H1 (cell line): ENCODE measurements around the gene PLXNB3. TPM values are rescaled to one million over a fixed set of nuclear protein-coding genes. Genes with fewer than 3 reads are reported as not detected.

Experiments used
- CTCF ChIA-PET: fragments of 300-600 bp; sonication (Branson Sonifier 250); formaldehyde crosslinking; loops from one replicate; lab custom pipeline; 2021; ENCODE audit not compliant: partially characterized antibody; lab: Charles Lee
- POLR2A ChIA-PET: fragments of 300-600 bp; sonication (Branson Sonifier 250); formaldehyde crosslinking; loops from one replicate; lab custom pipeline; 2021; ENCODE audit warnings: inconsistent platforms; ENCODE audit not compliant: partially characterized antibody; lab: Charles Lee
- DNase-seq, 2 experiments: peaks; one replicate each; pipeline versions ENCODE4 v3.0.0 to v3.0.0-alpha.2; 2010 to 2022; ENCODE audit warnings: low spot score in 2 of 2, low read depth in 1 of 2, mixed read lengths in 1 of 2
- FAIRE-seq: peaks from 2 replicates; lab custom pipeline; 2011; peaks lifted over from hg19 to GRCh38; lab: Jason Lieb, UNC
- H2AFZ ChIP-seq: 2 replicates; pipeline ENCODE4 v1.8.1; 2012; ENCODE audit warnings: low read length, inconsistent platforms
- H2AK5ac ChIP-seq: 2 replicates; pipeline ENCODE4 v1.6.1; 2013; ENCODE audit warnings: low read depth, low read length
- H2BK120ac ChIP-seq: replicated peaks from 2 replicates; pipeline ENCODE3; 2013; ENCODE audit warnings: low read depth, low read length, inconsistent platforms
- H2BK12ac ChIP-seq: 2 replicates; pipeline ENCODE4 v1.6.1; 2013; ENCODE audit warnings: low read depth, low read length
- H2BK15ac ChIP-seq: 2 replicates; pipeline ENCODE4 v1.6.1; 2013; ENCODE audit warnings: low read length
- H2BK20ac ChIP-seq: 2 replicates; pipeline ENCODE4 v1.6.1; 2013; ENCODE audit warnings: low read length
- H2BK5ac ChIP-seq: 2 replicates; pipeline ENCODE4 v1.6.1; 2013; ENCODE audit warnings: low read depth, low read length
- H3K14ac ChIP-seq: 2 replicates; pipeline ENCODE4 v1.6.1; 2013; ENCODE audit warnings: inconsistent platforms; ENCODE audit not compliant: insufficient read length
- H3K18ac ChIP-seq: 2 replicates; pipeline ENCODE4 v1.6.1; 2013; ENCODE audit warnings: low read length; ENCODE audit errors: extremely low read depth
- H3K23ac ChIP-seq: 2 replicates; pipeline ENCODE4 v1.6.1; 2013; ENCODE audit warnings: inconsistent platforms; ENCODE audit not compliant: insufficient read length
- H3K23me2 ChIP-seq: 2 replicates; pipeline ENCODE4 v1.6.1; 2013; ENCODE audit warnings: low read depth, low read length
- H3K27ac ChIP-seq: 2 replicates; pipeline ENCODE4 v1.6.1; 2011; ENCODE audit warnings: low read depth, low read length, inconsistent platforms
- H3K27me3 ChIP-seq, 4 experiments: replicated peaks in 1 of 4; 1 replicate in 1 of 4; 2 replicates in 3 of 4; pipeline versions ENCODE4 v1.6.1 to v1.8.1; 2011 to 2013; ENCODE audit warnings: low read length in 3 of 4, mild to moderate bottlenecking in 3 of 4, inconsistent platforms in 2 of 4, mixed read lengths in 2 of 4, moderate library complexity in 1 of 4; ENCODE audit not compliant: control insufficient read depth in 3 of 4, insufficient read depth in 3 of 4; ENCODE audit errors: extremely low read depth in 1 of 4
- H3K36me3 ChIP-seq, 4 experiments: 2 replicates each; pipeline versions ENCODE4 v1.6.1 to v1.8.1; 2011 to 2013; ENCODE audit warnings: mild to moderate bottlenecking in 4 of 4, low read length in 3 of 4, moderate library complexity in 2 of 4, control low read depth in 1 of 4, inconsistent platforms in 1 of 4; ENCODE audit not compliant: insufficient read depth in 4 of 4, control insufficient read depth in 2 of 4
- H3K4ac ChIP-seq: replicated peaks from 2 replicates; pipeline ENCODE3; 2013; ENCODE audit warnings: low read length, low read depth, mixed read lengths, inconsistent platforms; ENCODE audit not compliant: insufficient read length
- H3K4me1 ChIP-seq, 4 experiments: replicated peaks in 1 of 4; 1 replicate in 1 of 4; 2 replicates in 3 of 4; pipeline versions ENCODE4 v1.6.1 to v1.8.1; 2011 to 2013; ENCODE audit warnings: low read length in 3 of 4, inconsistent platforms in 2 of 4, mixed read lengths in 1 of 4; ENCODE audit not compliant: insufficient read depth in 4 of 4, control insufficient read depth in 3 of 4
- H3K4me2 ChIP-seq, 2 experiments: 2 replicates each; pipeline versions ENCODE4 v1.6.1 to v1.8.1; 2011 to 2013; ENCODE audit warnings: low read depth in 2 of 2, low read length in 2 of 2, control low read depth in 1 of 2, inconsistent platforms in 1 of 2, mild to moderate bottlenecking in 1 of 2; ENCODE audit not compliant: insufficient read depth in 1 of 2
- H3K4me3 ChIP-seq, 4 experiments: fragments of 200-600, 300-600 bp in 1 of 4; sonication (generic), shearing (Covaris generic), sonication (Bioruptor Twin) in 1 of 4; 2 replicates each; pipeline versions ENCODE4 v1.5.1 to v1.8.1; 2011 to 2016; ENCODE audit warnings: low read length in 4 of 4, low read depth in 3 of 4, control low read depth in 2 of 4, inconsistent platforms in 2 of 4, mild to moderate bottlenecking in 2 of 4, mixed read lengths in 1 of 4, moderate library complexity in 1 of 4; ENCODE audit not compliant: insufficient read depth in 2 of 4; ENCODE audit errors: extremely low read depth in 1 of 4
- H3K56ac ChIP-seq: replicated peaks from 2 replicates; pipeline ENCODE3; 2013; ENCODE audit warnings: low read depth, mild to moderate bottlenecking, mixed read lengths, low read length, inconsistent platforms; ENCODE audit not compliant: insufficient read length
- H3K79me1 ChIP-seq: 2 replicates; pipeline ENCODE4 v1.6.1; 2013; ENCODE audit warnings: low read depth, low read length, control low read depth
- H3K79me2 ChIP-seq, 2 experiments: 2 replicates each; pipeline versions ENCODE4 v1.6.1 to v1.8.1; 2012 to 2013; ENCODE audit warnings: low read length in 2 of 2, mild to moderate bottlenecking in 2 of 2, inconsistent platforms in 1 of 2; ENCODE audit not compliant: insufficient read depth in 2 of 2, control insufficient read depth in 1 of 2
- H3K9ac ChIP-seq, 4 experiments: replicated peaks in 1 of 4; 1 replicate in 1 of 4; 2 replicates in 3 of 4; pipeline versions ENCODE4 v1.6.1 to v1.8.1; 2011 to 2013; ENCODE audit warnings: low read depth in 3 of 4, low read length in 3 of 4, control low read depth in 2 of 4, mild to moderate bottlenecking in 2 of 4, moderate library complexity in 2 of 4, inconsistent platforms in 1 of 4; ENCODE audit errors: extremely low read depth in 1 of 4
- H3K9me3 ChIP-seq, 2 experiments: 2 replicates each; pipeline versions ENCODE4 v1.6.1 to v1.8.1; 2012 to 2013; ENCODE audit warnings: mild to moderate bottlenecking in 2 of 2, moderate library complexity in 2 of 2, control low read depth in 1 of 2, inconsistent platforms in 1 of 2, low read depth in 1 of 2, low read length in 1 of 2, mixed read lengths in 1 of 2; ENCODE audit not compliant: insufficient read depth in 2 of 2
- H4K20me1 ChIP-seq, 2 experiments: replicated peaks in 1 of 2; 2 replicates each; pipeline versions ENCODE3 to v1.8.1; 2011 to 2013; ENCODE audit warnings: inconsistent platforms in 2 of 2, low read length in 2 of 2, mild to moderate bottlenecking in 1 of 2; ENCODE audit not compliant: insufficient read depth in 2 of 2, control insufficient read depth in 1 of 2
- H4K5ac ChIP-seq: 2 replicates; pipeline ENCODE4 v1.6.1; 2013; ENCODE audit warnings: low read length, low read depth, mixed read lengths, inconsistent platforms; ENCODE audit not compliant: insufficient read length
- H4K8ac ChIP-seq: 2 replicates; pipeline ENCODE4 v1.8.0; 2013; ENCODE audit warnings: mild to moderate bottlenecking, moderate library complexity, low read length, inconsistent platforms; ENCODE audit not compliant: insufficient read depth; ENCODE audit errors: extremely low read depth
- H4K91ac ChIP-seq: replicated peaks from 2 replicates; pipeline ENCODE3; 2013; ENCODE audit warnings: low read length, mixed read lengths, inconsistent platforms; ENCODE audit not compliant: insufficient read length
- CBX8 ChIP-seq: fragments of 300-800, 300-1000 bp; sonication (generic); IDR thresholded peaks from 2 replicates; pipeline ENCODE4 v1.7.1; 2016; ENCODE audit warnings: low read depth, low read length, borderline replicate concordance
- JUND ChIP-seq: IDR thresholded peaks from 2 replicates; pipeline ENCODE4 v1.6.1; 2011; ENCODE audit warnings: mild to moderate bottlenecking, improper control_type of control experiment, low read length
- KDM4A ChIP-seq: IDR thresholded peaks from one replicate; pipeline ENCODE4 v1.7.1; 2012; ENCODE audit warnings: low read depth, mild to moderate bottlenecking, moderate library complexity, low read length, inconsistent platforms; ENCODE audit not compliant: severe bottlenecking
- KDM5A ChIP-seq: fragments of 200-600 bp; IDR thresholded peaks from 2 replicates; pipeline ENCODE4 v1.7.1; 2012; ENCODE audit warnings: mild to moderate bottlenecking, low read length, inconsistent platforms, mixed read lengths
- RXRA ChIP-seq: IDR thresholded peaks from 2 replicates; pipeline ENCODE4 v1.6.1; 2011; ENCODE audit warnings: low read depth, mild to moderate bottlenecking, low read length, moderate library complexity; ENCODE audit not compliant: insufficient read depth
- SIRT6 ChIP-seq: IDR thresholded peaks from one replicate; pipeline ENCODE4 v1.7.1; 2012; ENCODE audit warnings: low read length, inconsistent platforms
- TEAD4 ChIP-seq: IDR thresholded peaks from 2 replicates; pipeline ENCODE4 v1.6.1; 2012; ENCODE audit warnings: low read depth, low read length, inconsistent platforms, mixed read lengths
- WGBS, 2 experiments: shearing (Covaris generic) in 1 of 2; methylation state at CpG; one replicate each; pipeline versions ENCODE4 v1.1.6 to v1.1.7; 2013 to 2015; ENCODE audit warnings: low lambda C conversion rate in 2 of 2, mixed read lengths in 2 of 2, inconsistent platforms in 1 of 2, low coverage in 1 of 2, missing lambda C conversion rate in 1 of 2; ENCODE audit not compliant: insufficient replicate concordance in 2 of 2, insufficient coverage in 1 of 2, insufficient read length in 1 of 2; ENCODE audit errors: extremely low coverage in 1 of 2, missing lambda C conversion rate in 1 of 2; 5-methylcytosine and 5-hydroxymethylcytosine counted together
- polyA plus RNA-seq, 7 experiments: library from polyadenylated mRNA; depleted of rRNA in 3 of 7; stranded (reverse) in 5 of 7; unstranded in 2 of 7; fragments of >200 nt in 5 of 7; fragments of 200-250 nt in 2 of 7; gene quantifications; 1 replicate in 5 of 7; 2 replicates in 1 of 7; 4 replicates in 1 of 7; pipeline versions ENCODE4 v1.2.1 to v1.2.3, GENCODE V29; 2011 to 2013; ENCODE audit warnings: missing spikeins in 2 of 7, mixed read lengths in 2 of 7
- total RNA-seq: library from RNA; stranded (reverse); fragmentation: NEBNext Ultra II Directional; extraction: Animal tissue kit (Norgen Biotek cat#: 25700); gene quantifications from 2 replicates; pipeline ENCODE4 v1.2.1, GENCODE V29; 2021

Gene PLXNB3
- total and polyA plus RNA-seq, 2 of the 8 experiments (the other 6 are each of a cell fraction or from before 2014, with no cell fraction given), result 1.2 to 2.7 TPM

GRCh38 chrX:153778181-153778580 lies 14.1 kb downstream of the PLXNB3 start:
- FAIRE-seq, result no peak
- H3K9ac ChIP-seq, result no peak overlapping the region
- no peaks in the 10 kb centered on the region for H3K36me3 ChIP-seq
- no peak overlapping the region for H2BK5ac ChIP-seq
- no peaks in the 10 kb centered on the region for H3K4me1 ChIP-seq
- no peak overlapping the region for H3K23ac ChIP-seq
- H3K9me3 ChIP-seq, result no peaks in the 10 kb centered on the region
- H3K27me3 ChIP-seq, result no peaks in the 10 kb centered on the region
- H3K18ac ChIP-seq, result no peak overlapping the region
- CTCF ChIA-PET, result interaction anchor here (0.6 to 3.0 kb wide), 16 partner anchors 8 to 157 kb away, joined by 3 to 10 read pairs (median 3); partner anchors contain the start of genes IDH3G, NAA10, PLXNB3 and SSR4
- H4K5ac ChIP-seq, result no peak overlapping the region
- no peak overlapping the region for H3K4me3 ChIP-seq
- no peaks in the 10 kb centered on the region for H3K79me2 ChIP-seq
- no peaks in the 10 kb centered on the region for H3K79me1 ChIP-seq
- no peak overlapping the region for H3K27ac ChIP-seq
- no peak overlapping the region for H2AK5ac ChIP-seq
- no peaks in the 10 kb centered on the region for H3K23me2 ChIP-seq
- no peak overlapping the region for H4K91ac ChIP-seq
- H3K4ac ChIP-seq, result no peak overlapping the region
- H3K4me2 ChIP-seq, result no peak overlapping the region
- TF ChIP-seq SIRT6, result no peak
- TF ChIP-seq KDM4A, result no peak
- no peak for TF ChIP-seq RXRA
- no peak for TF ChIP-seq TEAD4
- TF ChIP-seq CBX8, result no peak
- TF ChIP-seq KDM5A, result no peak
- TF ChIP-seq JUND, result no peak
- no peak overlapping the region for H2BK15ac ChIP-seq
- H2BK120ac ChIP-seq, result no peak overlapping the region
- no peak overlapping the region for H2AFZ ChIP-seq
- POLR2A ChIA-PET, result interaction anchor here (0.5 to 3.3 kb wide), 7 partner anchors 11 to 196 kb away, joined by 3 to 13 read pairs (median 3); partner anchors contain the start of genes HCFC1, IDH3G and SSR4
- no peak for DNase-seq
- no peak overlapping the region for H4K8ac ChIP-seq
- no peak overlapping the region for H3K14ac ChIP-seq
- no peak overlapping the region for H2BK20ac ChIP-seq
- H4K20me1 ChIP-seq, result no peaks in the 10 kb centered on the region
- no peak overlapping the region for H2BK12ac ChIP-seq
- 90% methylated on average over 4 of the region's 17 CpGs; no CpG with 5 or more reads in 1 of the 2 experiments for WGBS, 2 experiments
- H3K56ac ChIP-seq, result no peak overlapping the region
